HTR-8/SVneo (cell line): ENCODE results near the gene COL23A1.

Experiments
- DNase-seq: peaks from one replicate; pipeline ENCODE4 v3.0.0; 2011; ENCODE audit warnings: low spot score, mixed read lengths; ENCODE audit not compliant: insufficient read length
- FAIRE-seq: peaks from 2 replicates; lab custom pipeline; 2011; peaks lifted over from hg19 to GRCh38; lab: Jason Lieb, UNC

Gene COL23A1

DNA sequence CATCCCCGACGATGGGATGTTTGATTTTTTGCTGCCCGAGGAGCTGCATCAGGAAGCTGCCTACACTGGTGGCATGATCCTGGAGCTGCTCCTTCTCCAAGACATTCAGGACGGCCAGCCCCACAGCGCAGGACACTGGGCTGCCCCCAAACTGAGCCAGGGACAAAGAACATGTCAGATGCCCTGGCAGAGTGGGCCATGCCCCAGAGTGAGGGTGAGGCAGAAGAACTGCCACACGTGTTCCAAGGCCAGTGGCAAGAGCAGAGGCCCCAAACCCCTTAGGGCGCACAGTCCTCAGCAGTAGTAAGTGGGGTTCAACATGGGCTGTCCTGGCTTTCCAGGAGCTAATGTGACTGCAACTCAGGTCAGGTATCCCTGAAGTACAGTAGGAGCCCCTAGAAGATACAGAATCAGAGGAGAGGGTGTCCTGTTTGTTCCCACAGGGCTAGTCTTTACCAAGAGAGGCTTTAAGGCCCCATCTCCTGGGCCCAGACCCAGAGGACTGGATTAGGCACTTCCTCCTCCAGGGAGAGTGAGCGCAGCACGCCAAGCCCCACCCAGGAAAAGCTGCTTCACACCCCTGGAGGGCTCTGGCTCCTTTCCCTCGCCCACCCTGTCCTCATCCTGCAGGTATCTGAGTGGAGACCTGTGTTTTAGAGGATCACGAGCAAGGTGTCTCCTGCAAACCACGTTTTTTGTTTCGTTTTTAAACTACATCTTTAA lies 374.8 kb downstream of the COL23A1 start:
- FAIRE-seq (no peak), DNase-seq (no peak)

DNA sequence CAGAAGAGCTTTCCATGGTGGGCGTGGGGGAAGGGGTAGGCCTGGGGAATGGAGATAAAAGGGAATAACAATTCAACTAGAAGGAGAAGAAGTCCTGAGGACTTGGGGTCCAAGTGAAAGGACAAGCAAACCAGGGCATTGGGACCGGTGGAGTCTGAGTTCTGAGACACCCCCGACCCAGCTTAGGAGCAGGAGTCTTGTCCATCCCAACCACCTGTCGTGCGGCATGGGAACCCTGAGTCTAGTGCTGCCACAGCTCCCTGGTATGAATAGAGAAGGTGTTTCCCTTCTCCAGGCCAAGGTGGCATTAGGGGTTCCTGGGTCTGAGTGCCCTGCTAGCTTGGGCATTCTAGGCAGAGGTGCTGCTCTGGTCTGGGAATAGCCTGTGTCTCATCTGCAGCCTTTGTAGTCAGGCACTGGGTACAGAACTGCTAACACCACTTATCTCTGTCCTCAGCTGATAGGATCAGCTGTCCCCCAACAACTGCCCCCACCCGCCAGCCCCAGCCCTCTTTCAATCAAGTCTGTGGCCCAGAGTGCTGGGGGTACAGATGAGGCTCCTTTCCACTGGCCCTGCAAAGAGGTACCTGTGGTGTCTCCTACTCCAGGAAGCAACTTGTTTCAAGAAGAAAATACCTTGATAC lies 375.9 kb downstream of the COL23A1 start:
- FAIRE-seq (no peak), DNase-seq (no peak)

DNA sequence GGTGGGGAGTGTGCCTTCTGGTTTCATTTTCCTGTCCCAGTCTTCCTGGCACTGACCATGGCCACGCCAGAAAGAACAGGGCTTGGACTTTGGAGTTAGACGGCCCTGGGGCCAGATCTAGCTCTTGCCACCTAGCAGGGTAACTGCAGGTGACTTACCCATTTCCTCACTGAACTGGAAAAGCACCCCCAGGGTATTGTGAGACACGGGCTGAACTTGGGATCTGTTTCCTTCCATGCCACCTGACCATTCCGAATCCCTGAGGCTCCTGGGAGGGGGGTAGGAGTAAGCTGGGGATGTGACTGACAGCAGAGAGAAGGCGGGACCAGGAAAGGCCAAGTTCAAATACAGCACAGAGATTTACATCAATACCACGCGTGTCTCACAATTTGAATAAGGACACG lies 376.4 kb downstream of the COL23A1 start:
- DNase-seq (no peak), FAIRE-seq (no peak)

DNA sequence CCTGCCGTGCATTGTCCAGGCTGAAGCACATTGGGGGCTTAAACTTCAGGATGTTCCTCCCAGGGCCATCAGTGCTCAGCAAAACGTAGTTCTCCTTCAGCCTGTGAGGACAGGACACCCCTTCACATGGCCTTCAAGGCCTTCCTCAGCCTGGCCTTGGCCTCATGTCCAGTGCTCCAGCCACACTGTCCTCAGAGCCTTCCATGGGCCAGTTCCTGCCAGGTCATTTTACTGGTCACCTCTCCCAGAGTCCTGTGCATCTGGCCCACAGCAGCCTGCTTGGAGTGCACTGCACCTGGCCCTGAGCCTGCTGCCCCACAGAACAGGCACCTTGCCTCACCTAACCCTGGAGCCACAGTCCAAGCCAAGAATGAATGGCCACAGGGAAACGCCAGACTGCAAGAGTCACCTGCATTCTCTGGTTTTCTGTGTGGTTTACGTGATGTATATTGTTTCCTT lies 377.2 kb downstream of the COL23A1 start:
- no peak for DNase-seq

DNA sequence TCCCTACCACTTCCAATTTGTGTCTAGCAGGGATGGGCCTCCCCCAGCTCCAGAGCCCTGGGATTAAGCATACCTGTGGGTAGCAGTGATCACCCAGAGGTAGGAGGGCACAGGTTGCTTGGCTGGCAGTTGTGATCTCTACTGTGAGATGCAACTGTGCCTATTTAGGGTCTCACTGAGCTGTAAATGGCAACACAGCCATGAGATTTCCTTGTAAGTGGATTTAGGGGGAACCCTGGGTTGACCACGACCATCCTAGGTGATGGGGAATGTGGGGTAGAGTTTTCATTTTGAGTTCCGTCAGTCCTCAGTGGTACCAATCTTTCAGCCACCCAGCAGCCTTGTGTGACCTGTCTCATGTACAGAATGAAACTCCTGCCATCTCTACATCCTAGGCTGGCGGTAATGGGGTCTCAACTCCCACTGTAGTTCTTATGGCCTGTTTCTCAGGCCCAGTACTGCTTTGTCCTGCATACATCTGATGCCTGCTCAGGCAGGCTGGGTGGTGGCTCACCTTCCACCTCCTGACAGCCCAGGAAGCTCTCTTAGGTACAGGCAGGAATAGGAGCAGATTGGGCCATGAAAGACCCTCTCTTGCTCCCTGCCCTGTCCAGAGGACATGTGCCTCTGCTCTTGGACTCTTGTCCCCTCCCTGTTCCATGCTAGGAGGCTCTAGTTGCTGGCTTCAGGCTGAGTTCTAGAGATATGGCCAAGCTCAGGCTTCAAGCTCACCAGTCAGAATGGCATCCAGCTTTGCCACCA lies 377.8 kb downstream of the COL23A1 start:
- FAIRE-seq (no peak), DNase-seq (no peak)

More for the DNA sequence above, 377.2 kb downstream of the COL23A1 start:
- no peak for FAIRE-seq

DNA sequence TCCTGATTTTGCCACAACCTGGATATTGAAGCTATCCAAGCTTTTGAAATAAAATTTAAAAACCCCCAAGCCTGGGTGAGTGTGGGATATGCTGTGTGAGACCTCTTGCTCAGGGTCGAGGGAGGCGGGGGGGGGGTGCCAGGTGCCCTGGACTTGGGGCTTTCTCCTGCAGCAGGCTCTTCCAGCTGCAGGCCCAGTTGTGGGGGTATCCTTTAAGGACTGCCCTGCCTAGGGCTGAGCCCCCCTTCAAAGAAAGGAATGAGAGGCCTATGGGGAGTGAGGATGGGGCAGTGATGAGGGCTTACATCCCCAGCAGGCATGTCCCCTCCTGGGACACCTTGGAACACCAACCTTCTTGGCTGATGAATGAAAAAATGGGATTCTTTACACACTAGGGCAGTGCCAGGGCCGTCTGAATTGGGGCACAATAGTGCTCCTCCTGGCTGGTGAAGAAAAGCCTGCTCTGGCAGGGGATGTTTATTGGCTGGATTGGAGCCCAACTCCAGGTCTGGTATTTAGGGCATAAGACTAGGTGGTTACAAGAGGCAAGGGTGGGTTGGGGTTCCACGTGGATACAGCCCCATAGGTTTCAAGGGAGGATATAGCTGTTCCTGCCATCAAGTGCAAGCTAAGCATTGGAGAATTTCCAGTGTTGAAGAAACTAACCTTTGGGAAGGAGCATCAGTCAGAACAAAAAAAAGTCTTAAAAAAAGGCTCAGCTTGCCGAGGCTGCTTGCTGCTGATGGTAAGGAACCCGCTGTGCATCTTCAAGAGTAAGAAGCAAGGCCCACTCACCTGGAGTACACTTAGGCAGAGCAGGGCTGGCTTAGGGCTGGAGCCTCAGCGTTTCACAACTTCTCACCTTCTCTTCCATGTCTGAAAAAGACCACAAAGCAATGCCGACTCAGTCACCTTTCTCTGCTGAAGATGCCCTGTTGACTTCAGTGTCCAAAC lies 378.8 kb downstream of the COL23A1 start:
- DNase-seq (no peak), FAIRE-seq (no peak)

DNA sequence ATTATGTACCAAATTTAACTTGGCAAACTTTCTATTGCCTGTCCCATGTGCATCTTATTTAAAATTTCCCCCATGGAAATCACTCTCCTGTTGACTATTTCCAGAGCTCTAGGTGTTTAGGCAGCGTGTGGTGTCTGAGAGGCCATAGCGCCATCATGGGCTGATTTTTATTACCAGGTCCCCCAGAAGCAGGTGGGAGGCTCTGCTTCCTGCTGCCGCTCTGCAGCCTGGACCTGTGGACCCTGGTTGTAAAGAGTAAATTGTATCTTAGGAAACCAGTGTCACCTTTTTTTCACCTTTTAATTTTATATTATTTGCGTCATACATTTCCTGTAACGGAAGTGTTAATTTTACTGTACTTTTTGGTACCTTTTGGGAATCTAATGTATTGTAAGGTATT lies 379.5 kb downstream of the COL23A1 start:
- no peak for FAIRE-seq

DNA sequence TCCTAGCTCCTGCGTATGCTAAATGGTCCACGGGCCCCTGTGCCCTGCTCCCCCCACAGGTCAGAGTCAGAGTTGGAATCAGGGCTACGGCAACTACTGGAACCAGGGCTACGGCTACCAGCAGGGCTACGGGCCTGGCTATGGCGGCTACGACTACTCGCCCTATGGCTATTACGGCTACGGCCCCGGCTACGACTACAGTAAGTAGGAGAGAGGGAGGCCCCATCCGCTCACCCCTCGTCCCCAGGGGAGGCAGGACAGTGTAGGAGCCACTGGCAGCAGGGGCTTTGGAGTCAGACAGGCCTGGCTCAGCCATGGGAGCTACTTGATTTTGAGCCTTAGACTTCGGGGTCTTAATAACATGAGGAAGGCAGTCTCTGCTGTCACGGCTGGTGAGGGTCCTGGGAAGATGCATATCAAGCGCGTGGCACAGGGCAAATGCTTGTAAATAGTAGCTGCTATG lies 380.1 kb downstream of the COL23A1 start:
- DNase-seq (no peak), FAIRE-seq (no peak)

More for the DNA sequence above, 379.5 kb downstream of the COL23A1 start:
- no peak for DNase-seq

DNA sequence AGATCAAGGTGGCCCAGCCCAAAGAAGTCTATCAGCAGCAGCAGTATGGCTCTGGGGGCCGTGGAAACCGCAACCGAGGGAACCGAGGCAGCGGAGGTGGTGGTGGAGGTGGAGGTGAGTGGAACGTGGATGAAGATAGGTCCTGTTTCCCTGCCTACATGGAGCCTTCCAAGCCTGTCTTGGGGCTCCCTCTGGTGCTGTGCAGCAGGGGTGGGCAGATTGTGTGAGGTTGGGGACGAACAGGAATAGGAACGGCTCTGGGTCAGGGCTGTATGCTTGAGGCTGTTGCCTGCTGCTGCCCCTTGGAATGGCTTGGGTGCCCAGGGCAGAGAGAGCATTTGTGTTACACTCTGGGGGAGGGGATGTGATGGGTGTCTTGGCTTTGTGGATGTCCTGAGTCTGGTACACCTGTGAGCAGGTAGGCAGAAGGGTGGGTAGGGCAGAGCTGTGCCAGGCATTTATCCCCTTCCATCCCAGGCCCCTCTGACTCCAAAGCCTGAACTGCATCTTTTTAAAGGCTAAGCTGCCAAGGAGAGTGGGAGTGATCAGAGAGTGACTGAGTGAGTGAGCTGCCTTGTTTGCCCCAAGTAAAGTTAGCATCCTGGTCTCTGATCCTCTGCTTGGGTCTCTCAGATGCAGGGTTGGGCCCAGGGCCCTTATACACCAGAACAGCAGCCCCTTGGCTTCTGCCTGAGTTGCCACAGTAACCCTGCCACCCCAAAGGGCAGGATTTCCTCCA lies 380.7 kb downstream of the COL23A1 start:
- no peak for DNase-seq
- no peak for FAIRE-seq

DNA sequence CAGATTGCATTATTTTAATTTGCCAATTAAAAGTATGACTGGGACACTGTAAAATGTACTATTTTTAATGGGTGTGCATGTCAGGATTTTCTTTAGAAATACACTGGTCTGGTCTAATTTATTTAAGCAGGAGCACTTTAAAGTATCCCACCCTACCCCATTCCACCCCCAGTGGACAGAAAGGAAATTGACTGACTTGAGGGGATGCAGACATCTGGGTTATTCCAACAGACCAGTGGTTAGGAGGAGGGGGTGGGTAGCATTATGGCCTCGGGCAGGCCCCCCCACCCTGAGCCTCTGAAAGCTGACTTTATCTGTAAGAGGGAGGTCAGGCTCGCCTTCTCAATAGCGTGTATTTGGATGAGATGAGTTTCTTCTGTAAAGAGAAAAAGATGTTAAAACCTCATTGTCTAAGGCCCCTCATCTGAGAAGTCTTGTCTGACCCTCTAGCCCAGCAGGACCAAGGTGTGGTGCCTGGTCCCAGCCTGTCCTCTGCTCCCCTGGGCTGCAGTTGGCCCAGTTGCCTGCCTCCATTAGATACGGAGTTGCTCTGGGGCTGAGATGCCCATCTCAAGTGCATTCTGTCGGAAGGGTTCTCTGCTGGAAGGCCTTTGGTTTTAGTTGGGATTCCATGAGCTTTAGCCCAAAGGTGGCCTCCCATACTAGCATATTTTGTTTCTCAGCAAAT lies 381.5 kb downstream of the COL23A1 start:
- FAIRE-seq (no peak), DNase-seq (no peak)

DNA sequence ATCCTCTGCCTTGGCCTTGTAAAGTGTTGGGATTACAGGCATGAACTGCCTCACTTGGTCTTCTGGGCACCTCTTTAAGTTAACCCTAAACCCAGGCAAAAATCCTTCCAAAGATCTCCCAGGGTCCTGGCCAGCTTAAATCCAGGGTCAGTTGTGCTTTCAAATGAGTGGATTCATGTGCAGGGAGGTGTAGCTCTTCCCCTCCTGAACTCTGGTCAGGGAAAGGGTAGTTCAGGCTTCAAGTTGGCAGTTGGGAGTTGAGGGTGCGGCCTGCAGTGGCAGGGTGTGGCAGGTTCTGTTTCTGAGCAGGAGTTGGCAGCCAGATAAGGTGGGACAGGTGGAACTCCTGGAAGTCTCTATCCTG lies 382.3 kb downstream of the COL23A1 start:
- no peak for FAIRE-seq
- DNase-seq, result no peak

DNA sequence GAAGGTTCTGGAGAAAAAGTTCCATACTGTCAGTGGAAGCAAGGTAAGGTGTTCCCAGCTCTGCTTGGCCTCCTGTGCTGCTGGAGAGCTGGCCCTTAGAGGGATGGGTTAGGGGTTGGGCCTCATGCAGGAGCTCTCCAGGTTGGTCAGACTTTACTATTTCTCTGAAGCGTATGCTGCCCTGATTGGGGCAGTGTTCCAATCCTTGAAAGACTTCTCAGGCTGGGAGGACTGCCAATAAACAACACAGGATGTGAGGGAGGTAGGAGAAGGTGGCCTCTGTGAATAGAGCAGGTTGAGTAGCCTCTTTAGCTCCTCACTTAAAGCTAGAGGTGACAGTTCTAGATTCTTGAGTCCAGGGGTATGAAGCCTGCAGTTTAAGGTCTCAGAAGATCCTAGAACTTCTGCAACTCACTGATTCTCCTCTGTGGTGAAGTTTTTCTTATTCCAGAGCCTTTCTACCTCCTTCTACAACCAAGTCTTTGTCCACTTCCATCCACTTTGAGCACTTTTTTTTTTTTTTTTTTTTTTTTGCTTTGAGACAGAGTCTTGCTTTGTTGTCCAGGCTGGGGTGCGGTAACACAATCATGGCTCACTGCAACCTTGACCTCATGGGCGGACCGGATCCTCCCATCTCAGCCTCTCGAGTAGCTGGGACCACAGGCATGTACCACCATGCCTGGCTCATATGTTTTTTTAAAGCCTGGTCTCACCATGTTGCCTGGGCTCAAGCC lies 382.8 kb downstream of the COL23A1 start:
- DNase-seq (no peak), FAIRE-seq (no peak)

DNA sequence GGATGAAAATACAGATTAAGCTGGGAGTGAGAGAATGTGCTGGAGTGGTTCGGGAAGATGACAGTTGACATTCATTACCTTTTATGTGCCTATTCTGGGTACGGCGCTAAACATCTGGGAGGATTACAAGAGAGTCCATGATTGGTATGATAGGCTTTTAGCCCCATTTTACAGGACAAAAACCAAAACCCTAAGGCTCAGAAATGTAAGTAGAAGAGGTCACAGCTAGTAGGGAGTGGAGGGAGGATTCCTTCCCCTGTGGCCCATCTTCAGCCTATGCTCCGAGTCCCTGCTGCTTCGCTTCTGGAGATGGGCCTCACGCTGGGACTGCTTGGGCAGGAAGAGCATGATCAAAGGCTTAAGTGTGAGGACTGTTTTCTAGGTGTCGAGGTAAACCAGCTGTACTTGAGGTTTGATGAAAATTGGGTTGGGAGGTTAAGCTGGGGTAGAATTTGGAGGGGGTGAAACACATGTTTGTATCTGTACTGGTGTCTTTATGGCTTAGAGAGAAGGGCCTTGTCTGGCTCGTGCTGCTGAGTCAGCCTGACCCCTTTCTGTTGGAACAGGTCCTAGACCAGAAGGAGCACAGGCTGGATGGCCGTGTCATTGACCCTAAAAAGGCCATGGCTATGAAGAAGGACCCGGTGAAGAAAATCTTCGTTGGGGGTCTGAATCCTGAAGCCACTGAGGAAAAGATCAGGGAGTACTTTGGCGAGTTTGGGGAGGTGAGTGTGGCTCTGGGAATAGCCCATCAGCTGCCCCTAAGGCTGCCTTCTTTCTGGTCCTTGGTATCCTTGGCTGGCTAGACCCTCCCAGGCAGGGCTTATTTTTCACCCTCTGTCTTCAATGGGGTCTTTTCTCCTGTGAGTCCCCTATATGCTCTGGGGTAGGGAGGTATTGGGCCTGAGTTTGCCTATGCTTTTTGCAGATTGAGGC lies 383.8 kb downstream of the COL23A1 start:
- DNase-seq, result no peak
- no peak for FAIRE-seq

DNA sequence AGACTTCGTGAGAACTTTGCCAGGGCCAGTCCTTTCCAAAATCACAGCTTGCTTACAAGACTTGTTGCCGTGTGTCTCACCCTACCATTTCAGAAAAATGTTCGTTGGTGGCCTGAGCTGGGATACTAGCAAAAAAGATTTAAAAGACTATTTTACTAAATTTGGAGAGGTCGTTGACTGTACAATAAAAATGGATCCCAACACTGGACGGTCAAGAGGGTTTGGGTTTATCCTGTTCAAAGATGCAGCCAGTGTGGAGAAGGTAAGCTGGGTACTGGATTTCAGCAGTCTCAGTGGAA lies 384.5 kb downstream of the COL23A1 start:
- DNase-seq (no peak), FAIRE-seq (no peak)

DNA sequence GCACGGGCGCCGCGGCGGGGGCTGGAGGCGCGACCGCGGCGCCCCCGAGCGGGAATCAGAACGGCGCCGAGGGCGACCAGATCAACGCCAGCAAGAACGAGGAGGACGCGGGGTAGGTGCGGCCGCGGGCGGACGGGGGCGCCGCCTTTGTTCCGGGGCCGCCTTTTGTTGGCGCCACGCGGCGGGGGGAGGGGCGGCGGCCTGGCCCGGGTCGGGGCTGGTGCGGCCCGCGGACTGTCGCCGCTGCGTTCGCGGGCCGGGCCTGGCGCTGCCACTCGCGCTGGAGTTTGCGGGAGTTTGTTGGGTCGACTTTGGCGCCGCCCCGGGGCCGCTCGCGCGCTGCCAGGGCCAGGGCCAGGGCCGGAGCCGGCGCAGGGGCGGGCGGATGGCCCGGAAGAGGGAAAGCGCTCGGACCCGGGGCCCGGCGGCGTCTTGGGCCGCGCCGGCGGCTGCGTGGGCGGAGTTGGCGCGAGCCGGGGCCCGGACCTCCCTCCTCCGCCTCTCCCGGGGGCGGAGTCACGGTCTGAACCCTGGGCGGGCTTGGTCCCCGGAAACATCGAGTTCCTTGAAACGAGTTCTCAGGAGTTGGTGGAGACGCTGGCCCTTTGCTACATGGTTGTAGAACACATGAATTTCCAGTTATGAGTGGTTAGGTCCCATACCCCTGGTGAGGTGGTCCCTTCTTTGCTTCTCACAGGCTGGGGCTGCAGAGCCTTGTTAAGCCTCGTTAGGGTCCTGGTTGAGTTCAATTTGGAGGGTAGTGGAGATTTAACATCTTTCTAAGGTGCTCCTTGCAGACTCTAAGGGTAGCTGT lies 385.1 kb downstream of the COL23A1 start:
- FAIRE-seq (no peak), DNase-seq (peak; percentile 80)

DNA sequence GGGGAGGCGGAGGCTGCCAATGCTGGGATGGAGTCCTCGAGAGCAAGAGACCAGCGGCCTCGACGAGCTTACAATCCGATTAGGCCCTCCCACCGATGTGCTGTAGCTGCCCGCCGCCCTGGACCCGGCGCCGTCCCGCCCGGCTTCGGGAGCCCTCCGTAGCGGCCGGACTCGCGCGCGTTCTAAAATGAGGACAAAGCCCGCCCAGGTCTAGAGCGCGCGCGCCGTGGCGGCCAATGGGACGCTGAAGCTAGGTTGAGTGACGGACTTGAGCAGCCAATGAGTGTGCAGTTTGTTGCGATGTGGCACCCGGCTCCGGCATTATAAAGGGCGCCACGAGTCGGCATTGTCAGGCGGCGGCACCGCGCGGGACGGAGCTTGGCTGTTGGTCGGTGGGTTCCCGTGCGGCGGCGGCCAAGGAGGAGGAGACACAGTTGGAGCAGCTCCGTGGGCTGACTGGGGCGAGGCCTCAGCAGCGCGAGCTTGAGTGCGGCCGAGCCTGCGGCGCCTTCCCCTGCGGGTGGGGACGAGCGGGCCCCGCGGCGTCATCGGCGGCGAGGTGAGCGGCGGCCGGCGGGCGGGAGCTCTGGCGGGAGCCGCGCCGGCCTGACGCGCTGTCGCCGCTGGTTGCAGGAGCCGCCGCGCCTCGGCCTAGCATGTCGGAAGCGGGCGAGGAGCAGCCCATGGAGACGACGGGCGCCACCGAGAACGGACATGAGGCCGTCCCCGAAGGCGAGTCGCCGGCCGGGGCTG lies 385.8 kb downstream of the COL23A1 start, which contains the start of gene HNRNPAB:
TSS of gene HNRNPAB (plus strand) at position 352 of the 753 bp plus-strand sequence. CDS start at position 657, 305 bp downstream.
- DNase-seq (peak; percentile 96), FAIRE-seq (peak; percentile 75)
